A172 (cell line): ENCODE data around the gene MRFAP1L1. TPM values are rescaled to one million over a fixed set of nuclear protein-coding genes. Genes with fewer than 3 reads are reported as not detected.

ENCODE experiments used
- DNase-seq: peaks from one replicate; pipeline ENCODE4 v3.0.0-alpha.2; 2015; ENCODE audit warnings: low spot score
- total RNA-seq: library from RNA; depleted of rRNA; stranded (reverse); fragments of >200 nt; shearing (Covaris generic); gene quantifications from 2 replicates; pipeline ENCODE4 v1.2.3, GENCODE V29; 2014; rRNA removed

The MRFAP1L1 gene
- total RNA-seq, 1 experiment from 2014 or later = 90.6 TPM

DNA sequence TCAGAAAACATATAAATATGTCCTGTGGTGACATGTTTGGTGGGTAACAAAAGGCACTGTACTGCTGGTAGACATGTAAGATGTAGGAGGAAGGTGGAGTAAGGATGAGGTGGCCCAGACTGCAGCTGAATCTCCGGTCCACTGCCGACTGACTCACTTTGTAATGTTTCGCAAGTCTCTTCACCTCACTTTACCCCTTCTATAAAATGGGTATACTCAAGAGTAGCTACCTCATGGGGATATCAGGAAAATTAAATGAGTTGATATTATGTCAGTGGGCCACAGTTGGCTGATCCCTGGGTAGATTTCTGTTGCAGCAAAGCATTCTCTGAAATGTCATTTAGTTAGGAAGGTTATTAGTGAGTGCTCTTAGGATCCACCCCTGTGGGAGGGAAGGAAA, 47.1 kb downstream of the MRFAP1L1 start:
- no peak for DNase-seq

DNA sequence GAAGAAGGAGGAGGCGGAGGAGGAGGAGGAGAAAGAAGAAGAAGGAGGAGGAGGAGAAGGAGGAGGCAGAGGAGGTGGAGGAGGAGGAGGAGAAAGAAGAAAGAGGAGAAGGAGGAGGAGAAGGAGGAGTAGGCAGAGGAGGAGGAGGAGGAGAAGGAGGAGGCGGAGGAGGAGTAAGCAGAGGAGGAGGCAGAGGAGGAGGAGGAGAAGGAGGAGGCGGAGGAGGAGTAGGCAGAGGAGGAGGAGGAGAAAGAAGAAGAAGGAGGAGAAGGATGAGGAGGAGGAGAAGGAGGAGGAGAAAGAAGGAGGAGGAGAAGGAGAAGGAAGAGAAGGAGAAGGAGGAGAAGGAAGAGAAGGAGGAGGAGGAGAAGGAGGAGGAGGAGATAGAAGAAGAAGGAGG, 49.2 kb downstream of the MRFAP1L1 start:
- peak; percentile 61 for DNase-seq

DNA sequence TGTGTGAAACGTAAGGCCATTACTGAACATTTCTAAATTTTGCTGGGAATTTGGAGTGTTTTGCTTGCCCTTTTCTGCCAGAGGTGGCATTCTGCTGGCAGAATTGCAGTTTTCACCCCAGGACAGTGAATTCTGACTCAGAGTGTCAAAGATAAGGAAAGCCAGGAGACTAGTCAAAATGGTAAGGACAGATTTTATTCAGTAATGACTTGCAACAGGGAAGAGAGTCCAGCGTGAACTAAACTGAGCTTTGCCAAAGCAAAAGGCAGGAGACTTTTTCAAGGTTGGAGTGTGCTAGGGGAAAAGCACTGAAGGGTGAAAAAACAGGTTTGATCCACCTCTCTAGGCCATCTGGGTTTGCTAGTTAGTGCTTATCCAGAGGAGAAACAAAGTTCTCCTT, 49.8 kb downstream of the MRFAP1L1 start:
- peak; percentile 41 for DNase-seq

DNA sequence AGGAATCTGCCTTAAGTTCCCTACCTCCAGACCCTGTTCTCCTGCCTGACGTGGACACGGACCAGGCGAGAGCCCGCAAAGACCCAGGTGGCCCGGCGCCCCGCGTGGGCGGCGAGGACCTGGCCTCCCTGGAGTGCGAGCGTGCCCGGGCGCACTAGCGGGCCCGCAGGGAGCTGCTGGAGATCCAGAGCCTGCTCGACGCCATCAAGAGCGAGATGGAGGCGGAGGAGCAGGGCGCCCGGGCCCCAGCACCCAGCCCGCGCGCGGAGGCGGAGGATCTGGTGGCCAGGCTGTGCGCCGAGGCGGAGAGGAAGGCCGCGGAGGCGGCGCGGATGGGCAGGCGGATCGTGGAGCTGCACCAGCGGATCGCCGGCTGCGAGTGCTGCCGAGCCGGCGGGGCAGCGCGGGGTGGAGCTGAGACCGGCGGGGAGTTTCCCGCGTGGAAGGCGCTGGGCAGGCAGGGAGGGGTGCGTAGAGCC, 51.0 kb downstream of the MRFAP1L1 start:
- DNase-seq = no peak

DNA sequence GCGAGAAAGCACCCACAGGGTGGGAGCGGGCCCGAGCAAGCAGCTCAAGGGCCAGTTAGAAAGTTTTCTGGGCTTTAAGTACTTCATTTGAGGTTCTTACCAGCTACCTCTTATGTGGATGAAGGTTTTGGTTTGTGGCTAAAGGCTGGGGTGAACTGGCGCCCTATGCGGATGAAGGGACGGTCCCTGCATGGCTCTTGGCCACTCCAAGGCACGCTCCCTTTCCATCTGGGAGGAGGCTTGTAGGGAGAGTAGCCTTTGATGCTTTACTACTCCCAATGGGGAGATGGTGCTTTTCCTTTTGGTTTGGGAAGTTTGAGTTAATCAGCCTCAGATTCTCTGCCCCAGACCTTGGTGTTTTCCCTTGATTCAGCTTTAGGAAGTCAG, 51.5 kb downstream of the MRFAP1L1 start:
- DNase-seq = no peak

Other genes with a start within 250 kb of the MRFAP1L1 start
- 6.7 and 10.6 TPM in 2 replicates for gene PPP2R2C, start 237.3 kb downstream of the MRFAP1L1 start, total RNA-seq
- gene MAN2B2, start 134.7 kb downstream of the MRFAP1L1 start, total RNA-seq = 11.0 and 12.1 TPM in 2 replicates
- gene MRFAP1, start 69.2 kb downstream of the MRFAP1L1 start, total RNA-seq = 153 and 191 TPM in 2 replicates
- not detected in 2 replicates for gene S100P, start 16.0 kb downstream of the MRFAP1L1 start, total RNA-seq
- 16.8 and 23.2 TPM in 2 replicates for gene BLOC1S4, start 6.3 kb upstream of the MRFAP1L1 start, total RNA-seq
- 21.6 and 22.6 TPM in 2 replicates for gene KIAA0232, start 72.9 kb upstream of the MRFAP1L1 start, total RNA-seq
- 54.7 and 59.1 TPM in 2 replicates for gene TBC1D14, start 200.0 kb upstream of the MRFAP1L1 start, total RNA-seq